Gastroesophageal sphincter (tissue), 3 donors: ENCODE measurements around the gene BAMBI.

Source experiments
- CTCF ChIP-seq, 4 experiments: fragments of 200-600 bp in 2 of 4; fragments of 450-650 bp in 2 of 4; sonication (generic) in 1 of 4; IDR thresholded peaks; one replicate each; pipeline ENCODE4 v1.5.1; 2017 to 2019; ENCODE audit warnings: antibody characterized with exemption in 4 of 4, mild to moderate bottlenecking in 2 of 4, moderate library complexity in 2 of 4
- EP300 ChIP-seq: sonication (generic); formaldehyde crosslinking; IDR thresholded peaks from one replicate; pipeline ENCODE4 v1.6.1; 2017; ENCODE audit warnings: antibody characterized with exemption, mild to moderate bottlenecking
- POLR2A ChIP-seq, 2 donors: fragments of 450-650 bp; IDR thresholded peaks; one replicate each; pipeline ENCODE4 v1.6.1; 2017; ENCODE audit warnings: antibody characterized with exemption in 2 of 2, mild to moderate bottlenecking in 2 of 2, moderate library complexity in 1 of 2

- TF ChIP-seq CTCF (IDR thresholded peaks at IDR 0.05), result no peak
- TF ChIP-seq EP300, result no peak
- no peak for TF ChIP-seq POLR2A (IDR thresholded peaks at IDR 0.05)
Measured at GRCh38 chr10:28709001-28709710, 31.8 kb downstream of the BAMBI start.
